IgD-negative memory B cell (primary cell): ENCODE measurements around the gene DOCK9. TPM values are rescaled to one million over a fixed set of nuclear protein-coding genes. Genes with fewer than 3 reads are reported as not detected.

Source experiments
- H3K27ac Mint-ChIP-seq, 3 donors: one replicate each; pipeline ENCODE4 v1.8.0; 2020 to 2022; ENCODE audit warnings: mild to moderate bottlenecking in 3 of 3, mixed read lengths in 3 of 3, moderate library complexity in 1 of 3
- H3K27me3 Mint-ChIP-seq: one replicate; pipeline ENCODE4 v1.8.0; 2021; ENCODE audit warnings: mixed read lengths
- H3K36me3 Mint-ChIP-seq: one replicate; pipeline ENCODE4 v1.8.0; 2020; ENCODE audit warnings: mild to moderate bottlenecking, mixed read lengths
- H3K4me1 Mint-ChIP-seq, 3 donors: one replicate each; pipeline ENCODE4 v1.8.0; 2020 to 2022; ENCODE audit warnings: mixed read lengths in 3 of 3, mild to moderate bottlenecking in 1 of 3
- H3K4me3 Mint-ChIP-seq, 4 donors: one replicate each; pipeline ENCODE4 v1.8.0; 2020 to 2022; ENCODE audit warnings: mild to moderate bottlenecking in 4 of 4, mixed read lengths in 4 of 4, moderate library complexity in 3 of 4
- H3K9me3 Mint-ChIP-seq, 3 donors: one replicate each; pipeline ENCODE4 v1.8.0; 2020 to 2021; ENCODE audit warnings: mixed read lengths in 3 of 3, mild to moderate bottlenecking in 1 of 3
- polyA plus RNA-seq: library from polyadenylated mRNA; unstranded; fragments of 300-500 nt; fragmentation: Illumina TruSeq; gene quantifications from one replicate; pipeline ENCODE4 v1.2.3, GENCODE V29; 2021

The DOCK9 gene
- polyA plus RNA-seq, 1 donor from 2014 or later, result 4.1 TPM

- H3K4me1 Mint-ChIP-seq, result peaks cover 19 to 23% (median 21%) of the 10 kb centered on the region in 3 donors
- peaks cover 1% of the 10 kb centered on the region for H3K27me3 Mint-ChIP-seq
- no peaks in the 10 kb centered on the region for H3K36me3 Mint-ChIP-seq
- no peaks in the 10 kb centered on the region for H3K9me3 Mint-ChIP-seq
- H3K4me3 Mint-ChIP-seq, result no peak overlapping the region
- no peak overlapping the region for H3K27ac Mint-ChIP-seq
Observed at GRCh38 chr13:98974053-98974452, 3.8 kb downstream of the DOCK9 start.

- H3K27ac Mint-ChIP-seq, result peak overlapping the region in 1 of 3 donors; percentile 23
- no peaks in the 10 kb centered on the region for H3K36me3 Mint-ChIP-seq
- H3K9me3 Mint-ChIP-seq, result no peaks in the 10 kb centered on the region
- H3K4me3 Mint-ChIP-seq, result no peak overlapping the region
- peaks cover 19 to 23% (median 21%) of the 10 kb centered on the region in 3 donors for H3K4me1 Mint-ChIP-seq
- H3K27me3 Mint-ChIP-seq, result peaks cover 1% of the 10 kb centered on the region
Observed at GRCh38 chr13:98972627-98973026, 5.2 kb downstream of the DOCK9 start.

GRCh38 chr13:98972059-98972458, 5.8 kb downstream of the DOCK9 start:
- Mint-ChIP-seq H3K9me3 (no peaks in the 10 kb centered on the region), H3K27ac (no peak overlapping the region), H3K36me3 (no peaks in the 10 kb centered on the region), H3K27me3 (peaks cover 1% of the 10 kb centered on the region), H3K4me3 (no peak overlapping the region), H3K4me1 (peaks cover 18 to 20% (median 19%) of the 10 kb centered on the region in 3 donors)

- Mint-ChIP-seq H3K27me3 (peaks cover 1% of the 10 kb centered on the region), H3K4me3 (no peak overlapping the region), H3K36me3 (no peaks in the 10 kb centered on the region), H3K9me3 (no peaks in the 10 kb centered on the region), H3K27ac (no peak overlapping the region), H3K4me1 (peaks cover 8 to 11% (median 10%) of the 10 kb centered on the region in 3 donors)
Observed at GRCh38 chr13:98970330-98970729, 7.5 kb downstream of the DOCK9 start.

GRCh38 chr13:98967491-98967890, 10.4 kb downstream of the DOCK9 start:
- H3K27ac Mint-ChIP-seq, result no peak overlapping the region
- H3K4me1 Mint-ChIP-seq, result peaks cover 0 to 2% (median 0%) of the 10 kb centered on the region in 3 donors
- H3K27me3 Mint-ChIP-seq, result no peaks in the 10 kb centered on the region
- H3K36me3 Mint-ChIP-seq, result peaks cover 2% of the 10 kb centered on the region
- H3K4me3 Mint-ChIP-seq, result no peak overlapping the region
- no peaks in the 10 kb centered on the region for H3K9me3 Mint-ChIP-seq

- Mint-ChIP-seq H3K27me3 (no peaks in the 10 kb centered on the region), H3K4me3 (no peak overlapping the region), H3K4me1 (peaks cover 0 to 2% (median 0%) of the 10 kb centered on the region in 3 donors), H3K27ac (no peak overlapping the region), H3K9me3 (no peaks in the 10 kb centered on the region), H3K36me3 (peaks cover 2% of the 10 kb centered on the region)
Observed at GRCh38 chr13:98966019-98966418, 11.8 kb downstream of the DOCK9 start.

GRCh38 chr13:98965325-98965724, 12.5 kb downstream of the DOCK9 start:
- Mint-ChIP-seq H3K27me3 (no peaks in the 10 kb centered on the region), H3K27ac (no peak overlapping the region), H3K9me3 (no peaks in the 10 kb centered on the region), H3K4me1 (peaks cover 0 to 2% (median 0%) of the 10 kb centered on the region in 3 donors), H3K4me3 (no peak overlapping the region), H3K36me3 (peaks cover 2% of the 10 kb centered on the region)

- peak overlapping the region in 1 of 3 donors; percentile 5 for H3K27ac Mint-ChIP-seq
- H3K9me3 Mint-ChIP-seq, result no peaks in the 10 kb centered on the region
- no peaks in the 10 kb centered on the region for H3K27me3 Mint-ChIP-seq
- peak overlapping the region in 1 of 4 donors; percentile 3 for H3K4me3 Mint-ChIP-seq
- H3K36me3 Mint-ChIP-seq, result peaks cover 2% of the 10 kb centered on the region
- H3K4me1 Mint-ChIP-seq, result peaks cover 0 to 2% (median 0%) of the 10 kb centered on the region in 3 donors
Observed at GRCh38 chr13:98963917-98964316, 13.9 kb downstream of the DOCK9 start.

- Mint-ChIP-seq H3K27ac (no peak overlapping the region), H3K4me3 (no peak overlapping the region), H3K9me3 (no peaks in the 10 kb centered on the region), H3K4me1 (peaks cover 0 to 2% (median 0%) of the 10 kb centered on the region in 3 donors), H3K36me3 (peaks cover 2% of the 10 kb centered on the region), H3K27me3 (no peaks in the 10 kb centered on the region)
Observed at GRCh38 chr13:98962901-98963590, 14.8 kb downstream of the DOCK9 start.

- Mint-ChIP-seq H3K27ac (no peak overlapping the region), H3K27me3 (no peaks in the 10 kb centered on the region), H3K4me3 (no peak overlapping the region), H3K4me1 (peaks cover 0 to 2% (median 0%) of the 10 kb centered on the region in 3 donors), H3K9me3 (no peaks in the 10 kb centered on the region), H3K36me3 (peaks cover 2% of the 10 kb centered on the region)
Observed at GRCh38 chr13:98961503-98962105, 16.3 kb downstream of the DOCK9 start.

- Mint-ChIP-seq H3K4me1 (peaks cover 0 to 2% (median 0%) of the 10 kb centered on the region in 3 donors), H3K27ac (no peak overlapping the region), H3K9me3 (no peaks in the 10 kb centered on the region), H3K4me3 (no peak overlapping the region), H3K36me3 (peaks cover 2% of the 10 kb centered on the region), H3K27me3 (no peaks in the 10 kb centered on the region)
Observed at GRCh38 chr13:98960606-98961502, 17.0 kb downstream of the DOCK9 start.

GRCh38 chr13:98959786-98960605, 17.9 kb downstream of the DOCK9 start:
- H3K4me1 Mint-ChIP-seq, result peaks cover 0 to 2% (median 0%) of the 10 kb centered on the region in 3 donors
- H3K4me3 Mint-ChIP-seq, result no peak overlapping the region
- H3K36me3 Mint-ChIP-seq, result peaks cover 2% of the 10 kb centered on the region
- H3K27me3 Mint-ChIP-seq, result no peaks in the 10 kb centered on the region
- no peak overlapping the region for H3K27ac Mint-ChIP-seq
- H3K9me3 Mint-ChIP-seq, result no peaks in the 10 kb centered on the region

GRCh38 chr13:98959291-98959690, 18.6 kb downstream of the DOCK9 start:
- Mint-ChIP-seq H3K4me1 (peaks cover 0 to 2% (median 0%) of the 10 kb centered on the region in 3 donors), H3K27me3 (no peaks in the 10 kb centered on the region), H3K9me3 (no peaks in the 10 kb centered on the region), H3K4me3 (no peak overlapping the region), H3K27ac (no peak overlapping the region), H3K36me3 (peaks cover 3% of the 10 kb centered on the region)

- Mint-ChIP-seq H3K4me1 (peaks cover 0 to 2% (median 0%) of the 10 kb centered on the region in 3 donors), H3K4me3 (no peak overlapping the region), H3K36me3 (peaks cover 3% of the 10 kb centered on the region), H3K27ac (no peak overlapping the region), H3K27me3 (no peaks in the 10 kb centered on the region), H3K9me3 (no peaks in the 10 kb centered on the region)
Observed at GRCh38 chr13:98958443-98958794, 19.4 kb downstream of the DOCK9 start.
